Activated naive CD8-positive, alpha-beta T cell treated with anti-CD3 and anti-CD28 coated beads, Interleukin-2, amount 50 U/mL, for 24 hours (primary cell): ENCODE measurements around the gene MPLKIP.
"Not testable (repeated sequence)": the region's sequence is repeated elsewhere in the genome, so short reads cannot be mapped to it uniquely, and the experiment has no call there.

Experiments
- ATAC-seq: fragments of 150-1000 bp; cut with Tn5 transposase; one replicate; pipeline ENCODE4 v1.10.0; 2021
- DNase-seq: peaks from one replicate; pipeline ENCODE4 v3.0.0; 2021
- H3K27ac Mint-ChIP-seq: one replicate; pipeline ENCODE4 v1.8.0; 2021; ENCODE audit warnings: mild to moderate bottlenecking, mixed read lengths
- H3K27me3 Mint-ChIP-seq: one replicate; pipeline ENCODE4 v1.8.0; 2021; ENCODE audit warnings: mixed read lengths
- H3K36me3 Mint-ChIP-seq: one replicate; pipeline ENCODE4 v1.8.0; 2021; ENCODE audit warnings: low read depth, mixed read lengths
- H3K4me1 Mint-ChIP-seq: one replicate; pipeline ENCODE4 v1.8.0; 2021; ENCODE audit warnings: mixed read lengths
- H3K4me3 Mint-ChIP-seq: one replicate; pipeline ENCODE4 v1.8.0; 2021; ENCODE audit warnings: mild to moderate bottlenecking, moderate library complexity, mixed read lengths
- H3K9me3 Mint-ChIP-seq: one replicate; pipeline ENCODE4 v1.8.0; 2021; ENCODE audit warnings: mixed read lengths

Gene MPLKIP

GRCh38 chr7:40134428-40135316 is at the start of gene MPLKIP, which contains the start of gene SUGCT:
Gene MPLKIP, minus strand, starts transcription at chr7:40134622. Its CDS starts 55 bp downstream, at chr7:40134567.
Gene SUGCT, plus strand, starts transcription at chr7:40135005.
- H3K36me3 Mint-ChIP-seq, result peaks cover 17% of the 10 kb centered on the region
- H3K27me3 Mint-ChIP-seq, result peaks cover 5% of the 10 kb centered on the region
- peak within 1 kb of the TSS; percentile 93 for H3K4me3 Mint-ChIP-seq
- H3K4me1 Mint-ChIP-seq, result peaks cover 43% of the 10 kb centered on the region
- no peaks in the 10 kb centered on the region for H3K9me3 Mint-ChIP-seq
- DNase-seq, result peak; percentile 86
- H3K27ac Mint-ChIP-seq, result peak within 1 kb of the TSS; percentile 98
- peak; percentile 87 for ATAC-seq

- H3K9me3 Mint-ChIP-seq, result no peaks in the 10 kb centered on the region
- no peak for ATAC-seq
- H3K4me1 Mint-ChIP-seq, result no peaks in the 10 kb centered on the region
These were observed 48.0 kb upstream of the MPLKIP start for GRCh38 chr7:40182452-40182851.

GRCh38 chr7:40177071-40177470 is 42.6 kb upstream of the MPLKIP start:
- Mint-ChIP-seq H3K27ac (no peak overlapping the region), H3K27me3 (no peaks in the 10 kb centered on the region), H3K4me3 (no peak overlapping the region), H3K36me3 (no peaks in the 10 kb centered on the region), H3K4me1 (no peaks in the 10 kb centered on the region), H3K9me3 (no peaks in the 10 kb centered on the region)
- ATAC-seq, result no peak
- no peak for DNase-seq

More at GRCh38 chr7:40182452-40182851, 48.0 kb upstream of the MPLKIP start:
- Mint-ChIP-seq H3K36me3 (no peaks in the 10 kb centered on the region), H3K27me3 (no peaks in the 10 kb centered on the region), H3K4me3 (no peak overlapping the region), H3K27ac (no peak overlapping the region)
- no peak for DNase-seq

DNA sequence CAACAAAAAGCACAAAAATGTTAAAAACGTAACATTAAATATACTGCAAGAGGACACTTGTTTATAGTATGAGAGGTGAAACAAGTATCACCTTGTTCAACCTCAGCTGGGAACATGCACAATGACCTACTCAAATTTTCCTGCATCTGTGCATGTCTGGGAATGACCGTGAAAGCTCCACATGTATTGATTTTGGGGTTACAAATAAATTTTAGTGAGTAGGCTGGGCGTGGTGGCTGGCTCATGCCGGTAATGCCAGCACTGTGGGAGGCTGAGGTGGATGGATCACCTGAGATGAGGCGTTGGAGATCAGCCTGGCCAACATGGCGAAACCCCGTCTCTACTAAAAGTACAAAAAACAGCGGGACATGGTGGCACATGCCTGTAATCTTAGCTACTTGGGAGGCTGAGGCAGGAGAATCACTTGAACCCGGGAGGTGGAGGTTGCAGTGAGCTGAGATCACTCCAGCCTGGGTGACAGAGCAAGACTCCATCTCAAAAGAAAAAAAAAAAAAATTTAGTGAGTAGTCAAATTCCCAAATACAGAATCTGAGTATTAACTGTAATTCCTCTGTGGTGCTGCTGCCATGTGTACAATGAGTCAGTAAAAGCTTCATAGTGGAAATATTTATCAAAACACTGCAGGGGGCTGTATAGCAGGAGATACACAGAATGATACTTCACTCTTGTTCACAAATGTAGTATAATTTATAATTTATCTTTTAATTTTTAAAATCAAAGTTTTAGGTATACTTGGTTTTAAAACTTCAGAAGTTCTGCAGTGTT is 41.5 kb upstream of the MPLKIP start:
- ATAC-seq, result no peak

DNA sequence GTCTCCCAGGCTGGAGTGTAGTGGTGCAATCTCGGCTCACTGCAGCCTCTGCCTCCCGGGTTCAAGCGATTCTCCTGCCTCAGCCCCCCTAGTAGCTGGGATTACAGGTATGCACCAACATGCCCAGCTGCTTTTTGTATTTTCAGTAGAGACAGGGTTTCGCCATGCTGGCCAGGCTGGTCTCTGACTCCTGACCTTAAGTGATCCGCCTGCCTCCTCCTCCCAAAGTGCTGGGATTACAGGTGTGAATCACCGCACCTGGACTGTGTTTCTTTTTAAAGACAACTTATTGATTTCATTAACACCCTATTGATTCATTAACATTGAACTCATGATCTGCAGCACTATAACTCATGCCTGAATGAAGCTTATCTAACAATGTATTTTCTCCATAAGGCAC is 40.8 kb upstream of the MPLKIP start:
- not testable (repeated sequence) for DNase-seq, H3K36me3 Mint-ChIP-seq, H3K27me3 Mint-ChIP-seq, H3K4me1 Mint-ChIP-seq, H3K9me3 Mint-ChIP-seq, H3K4me3 Mint-ChIP-seq, H3K27ac Mint-ChIP-seq, ATAC-seq

More for the DNA sequence above, 41.5 kb upstream of the MPLKIP start:
- Mint-ChIP-seq H3K4me3 (no peak overlapping the region), H3K36me3 (no peaks in the 10 kb centered on the region), H3K9me3 (no peaks in the 10 kb centered on the region), H3K4me1 (no peaks in the 10 kb centered on the region), H3K27ac (no peak overlapping the region), H3K27me3 (peaks cover 2% of the 10 kb centered on the region)
- no peak for DNase-seq

GRCh38 chr7:40173121-40173520 is 38.7 kb upstream of the MPLKIP start:
- not testable (repeated sequence) for H3K27ac Mint-ChIP-seq, H3K27me3 Mint-ChIP-seq, H3K9me3 Mint-ChIP-seq, DNase-seq, H3K4me1 Mint-ChIP-seq, H3K36me3 Mint-ChIP-seq, H3K4me3 Mint-ChIP-seq, ATAC-seq

GRCh38 chr7:40168266-40168665 is 33.8 kb upstream of the MPLKIP start:
- H3K9me3 Mint-ChIP-seq, H3K27ac Mint-ChIP-seq, H3K4me1 Mint-ChIP-seq: not testable (repeated sequence)

GRCh38 chr7:40167291-40167690 is 32.9 kb upstream of the MPLKIP start:
- Mint-ChIP-seq H3K27me3 (peaks cover 2% of the 10 kb centered on the region), H3K9me3 (no peaks in the 10 kb centered on the region), H3K27ac (no peak overlapping the region), H3K4me1 (no peaks in the 10 kb centered on the region), H3K36me3 (no peaks in the 10 kb centered on the region), H3K4me3 (no peak overlapping the region)
- DNase-seq, result no peak
- ATAC-seq, result no peak

More at GRCh38 chr7:40168266-40168665, 33.8 kb upstream of the MPLKIP start:
- H3K27me3 Mint-ChIP-seq, DNase-seq, H3K4me3 Mint-ChIP-seq, ATAC-seq, H3K36me3 Mint-ChIP-seq: not testable (repeated sequence)

DNA sequence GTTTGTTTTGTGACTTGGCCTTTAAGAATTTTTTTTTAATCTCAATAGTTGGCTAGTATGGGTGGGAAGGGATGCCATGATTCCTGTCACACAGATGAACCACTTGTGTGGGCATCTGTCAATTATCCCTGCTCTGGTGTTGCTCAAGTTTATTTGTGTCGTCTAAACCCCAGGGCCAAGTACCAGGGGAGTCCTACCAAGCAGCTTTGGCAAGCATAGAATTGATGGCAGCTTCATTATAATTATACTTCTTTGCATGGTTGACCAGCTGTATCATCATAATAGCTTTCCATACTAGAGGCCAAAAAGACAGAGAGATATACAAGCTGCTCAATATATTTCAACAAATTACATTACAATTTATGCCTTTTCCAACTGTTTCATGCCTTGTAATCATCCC is 30.8 kb upstream of the MPLKIP start:
- ATAC-seq, result no peak
- H3K27me3 Mint-ChIP-seq, result no peaks in the 10 kb centered on the region
- H3K9me3 Mint-ChIP-seq, result no peaks in the 10 kb centered on the region
- no peaks in the 10 kb centered on the region for H3K36me3 Mint-ChIP-seq
- no peak overlapping the region for H3K4me3 Mint-ChIP-seq
- no peaks in the 10 kb centered on the region for H3K4me1 Mint-ChIP-seq
- no peak for DNase-seq
- no peak overlapping the region for H3K27ac Mint-ChIP-seq

GRCh38 chr7:40162516-40162915 is 28.1 kb upstream of the MPLKIP start:
- Mint-ChIP-seq H3K36me3 (no peaks in the 10 kb centered on the region), H3K4me3 (no peak overlapping the region), H3K4me1 (no peaks in the 10 kb centered on the region), H3K9me3 (no peaks in the 10 kb centered on the region), H3K27me3 (no peaks in the 10 kb centered on the region), H3K27ac (no peak overlapping the region)
- DNase-seq (no peak), ATAC-seq (no peak)

DNA sequence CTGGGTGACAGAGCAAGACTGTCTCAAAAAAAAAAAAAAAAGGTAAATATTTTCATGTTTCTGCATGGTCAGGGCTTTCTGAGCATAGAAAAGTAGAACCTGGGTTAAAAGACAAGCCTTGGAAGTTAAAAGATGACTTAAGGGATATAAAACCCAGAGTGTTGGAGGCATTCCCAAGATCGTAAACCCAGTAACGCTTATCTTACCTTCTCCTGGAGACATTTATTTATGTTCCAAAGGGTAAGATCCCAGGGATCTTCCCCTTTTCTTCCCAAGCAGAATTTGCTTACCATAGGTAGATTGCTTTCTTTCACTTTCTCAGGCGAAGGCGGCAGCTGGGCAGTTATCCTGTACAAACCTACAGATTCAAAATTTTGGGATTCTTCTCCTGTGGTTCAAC is 22.6 kb upstream of the MPLKIP start:
- DNase-seq (no peak), ATAC-seq (no peak)
- Mint-ChIP-seq H3K27ac (no peak overlapping the region), H3K27me3 (no peaks in the 10 kb centered on the region), H3K36me3 (no peaks in the 10 kb centered on the region), H3K4me1 (no peaks in the 10 kb centered on the region), H3K9me3 (no peaks in the 10 kb centered on the region), H3K4me3 (no peak overlapping the region)

DNA sequence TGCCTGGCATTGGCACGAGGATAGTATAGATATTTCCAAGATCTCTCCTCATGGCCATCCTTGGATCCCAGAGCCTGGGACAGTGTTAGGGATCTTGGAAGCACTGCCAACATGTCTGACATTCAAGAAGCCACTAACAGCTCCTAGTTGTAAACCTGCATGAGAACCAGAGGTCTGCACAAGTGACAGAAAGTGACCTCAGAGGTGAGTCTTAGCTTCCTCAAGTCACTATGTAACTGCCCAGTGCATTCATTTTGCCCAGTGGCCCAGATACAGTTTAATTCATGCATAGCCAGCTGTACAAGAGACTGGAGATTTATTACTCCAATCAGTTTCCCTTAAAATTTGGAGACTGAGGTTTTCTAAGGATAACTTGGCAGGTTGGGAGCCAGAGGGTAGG is 17.1 kb upstream of the MPLKIP start:
- ATAC-seq (no peak), DNase-seq (no peak)
- Mint-ChIP-seq H3K4me3 (no peak overlapping the region), H3K9me3 (no peaks in the 10 kb centered on the region), H3K36me3 (no peaks in the 10 kb centered on the region), H3K27me3 (peaks cover 7% of the 10 kb centered on the region), H3K27ac (no peak overlapping the region), H3K4me1 (no peaks in the 10 kb centered on the region)

GRCh38 chr7:40148671-40149070 is 14.2 kb upstream of the MPLKIP start:
- Mint-ChIP-seq H3K4me1 (no peaks in the 10 kb centered on the region), H3K36me3 (no peaks in the 10 kb centered on the region), H3K9me3 (no peaks in the 10 kb centered on the region), H3K4me3 (no peak overlapping the region), H3K27ac (no peak overlapping the region), H3K27me3 (peaks cover 7% of the 10 kb centered on the region)
- DNase-seq (no peak), ATAC-seq (no peak)

DNA sequence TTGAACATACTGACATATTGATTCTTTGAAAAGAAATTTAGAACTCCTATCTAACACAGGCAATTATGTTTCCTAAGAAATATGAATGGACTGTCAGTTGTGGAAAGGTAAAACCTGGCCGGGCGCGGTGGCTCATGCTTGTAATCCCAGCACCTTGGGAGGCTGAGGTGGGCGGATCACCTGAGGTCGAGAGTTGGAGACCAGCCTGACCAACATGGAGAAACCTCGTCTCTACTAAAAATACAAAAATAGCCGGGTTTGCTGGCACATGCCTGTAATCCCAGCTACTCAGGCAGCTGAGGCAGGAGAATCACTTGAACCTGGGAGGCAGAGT is 13.8 kb upstream of the MPLKIP start:
- not testable (repeated sequence) for DNase-seq, H3K36me3 Mint-ChIP-seq, H3K4me1 Mint-ChIP-seq, ATAC-seq, H3K9me3 Mint-ChIP-seq, H3K27ac Mint-ChIP-seq, H3K27me3 Mint-ChIP-seq, H3K4me3 Mint-ChIP-seq
